GM19023 (cell line): Measurements from ENCODE around the gene P2RY8.
"Not testable (repeated sequence)": the region's sequence is repeated elsewhere in the genome, so short reads cannot be mapped to it uniquely, and the experiment has no call there.

Experiments
- ATAC-seq: cut with Tn5 transposase; IDR thresholded peaks from one replicate; pipeline ENCODE4 v1.9.1; 2021; ENCODE audit warnings: mild to moderate bottlenecking, moderate library complexity; ENCODE audit not compliant: unreplicated experiment

Gene P2RY8

GRCh38 chrX:1521459-1521956, 15.5 kb downstream of the P2RY8 start:
- peak; percentile 84 for ATAC-seq

DNA sequence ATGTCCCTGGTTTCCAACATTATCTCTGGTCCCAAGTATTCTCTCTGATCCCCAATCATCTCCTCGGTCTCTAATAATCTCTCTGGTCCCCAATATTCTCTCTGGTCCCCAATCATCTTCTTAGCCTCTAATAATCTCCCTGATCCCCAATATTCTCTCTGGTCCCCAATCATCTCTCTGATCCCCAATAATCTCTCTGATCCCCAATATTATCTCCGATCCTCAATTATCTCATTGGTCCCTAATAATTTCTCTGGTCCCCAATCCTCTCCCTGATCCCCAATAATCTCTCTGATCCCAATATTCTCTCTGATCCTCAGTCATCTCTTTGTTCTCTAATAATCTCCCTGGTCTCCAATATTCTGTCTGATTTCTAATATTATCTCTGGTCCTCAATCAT, 16.6 kb downstream of the P2RY8 start:
- ATAC-seq, result no peak

- no peak for ATAC-seq
Observed at GRCh38 chrX:1519022-1519497, 17.9 kb downstream of the P2RY8 start.

DNA sequence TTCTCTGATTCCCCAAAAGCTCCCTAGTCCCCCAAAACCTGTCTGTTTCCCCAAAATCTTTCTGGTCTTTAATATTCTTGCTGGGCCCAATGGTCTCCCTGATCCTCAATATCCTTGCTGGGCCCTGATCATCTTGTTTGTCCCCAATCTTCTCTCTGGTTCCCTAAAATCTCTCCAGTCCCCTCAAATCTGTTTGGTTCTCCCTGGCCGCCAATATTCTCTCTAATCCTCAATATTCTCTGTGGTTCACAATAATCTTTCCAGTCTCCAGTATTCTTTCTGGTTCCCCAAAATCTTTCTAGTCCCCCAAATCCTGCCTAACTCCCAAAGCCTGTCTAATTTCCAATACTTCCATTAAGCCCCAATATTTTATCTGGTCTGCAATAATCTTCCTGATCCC, 18.5 kb downstream of the P2RY8 start:
- ATAC-seq, result no peak

DNA sequence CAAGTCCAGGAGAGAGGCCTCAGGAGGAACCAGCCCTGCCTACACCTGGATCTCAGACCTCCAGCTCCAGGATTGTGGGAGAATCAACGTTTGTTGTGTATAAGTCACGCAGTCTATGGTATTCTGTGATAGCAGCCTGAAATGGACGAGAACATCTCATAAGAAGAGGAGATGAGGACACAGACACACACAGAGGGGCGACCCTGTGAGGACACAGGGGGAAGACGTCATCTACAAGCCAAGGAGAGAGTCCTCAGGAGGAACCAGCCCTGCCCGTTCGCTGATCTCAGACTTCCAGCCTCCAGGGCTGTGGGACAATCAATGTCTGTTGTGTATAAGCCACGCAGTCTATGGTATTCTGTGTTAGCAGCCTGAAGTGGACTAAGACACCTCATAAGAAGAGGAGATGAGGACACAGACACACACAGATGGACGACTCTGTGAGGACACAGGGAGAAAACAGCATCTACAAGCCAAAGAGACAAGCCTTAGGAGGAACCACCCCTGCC, 20.3 kb downstream of the P2RY8 start:
- no peak for ATAC-seq

DNA sequence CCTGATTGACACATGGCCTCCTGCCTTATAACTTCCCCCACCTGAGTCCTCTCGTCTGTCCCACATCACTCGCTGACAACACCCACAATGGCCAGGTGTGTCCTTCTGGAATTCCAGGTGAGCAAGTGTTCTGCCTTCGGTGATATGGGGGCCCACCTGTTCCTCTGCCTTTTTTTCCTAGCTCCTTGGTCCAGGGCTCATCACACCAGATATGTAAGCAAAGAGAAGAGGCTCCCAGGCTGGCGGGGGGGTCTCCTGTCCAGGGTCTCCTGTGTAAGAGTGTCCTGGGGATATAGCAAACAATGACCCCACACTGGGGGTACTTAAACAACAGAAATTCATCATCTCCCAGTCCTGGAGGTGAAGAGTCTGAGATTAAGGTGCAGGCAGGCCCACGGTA, 25.2 kb downstream of the P2RY8 start:
- no peak for ATAC-seq

DNA sequence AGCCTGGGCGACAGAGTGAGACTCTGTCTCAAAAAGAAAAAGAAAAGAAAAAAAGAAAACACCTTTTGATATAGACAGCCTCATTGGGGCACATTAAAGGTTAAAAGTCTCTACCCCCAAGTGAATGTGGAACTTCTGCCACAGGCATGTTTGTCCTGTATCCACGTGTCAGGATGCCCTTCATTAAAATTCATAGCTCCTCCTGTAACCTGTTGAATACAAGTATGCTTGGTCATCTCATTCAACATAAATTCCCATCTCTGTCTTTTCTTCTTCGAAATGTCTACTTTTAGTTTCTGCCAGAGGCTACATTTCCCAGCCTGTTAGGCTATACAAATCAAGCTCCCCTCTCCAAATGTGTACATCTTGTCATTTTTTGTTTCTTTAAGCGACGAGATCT, 25.8 kb downstream of the P2RY8 start:
- ATAC-seq, result no peak

- peak; percentile 75 for ATAC-seq
Observed at GRCh38 chrX:1507511-1508463, 29.2 kb downstream of the P2RY8 start.

- no peak for ATAC-seq
Observed at GRCh38 chrX:1506916-1507315, 30.1 kb downstream of the P2RY8 start.

GRCh38 chrX:1502853-1503252, 34.1 kb downstream of the P2RY8 start:
- no peak for ATAC-seq

DNA sequence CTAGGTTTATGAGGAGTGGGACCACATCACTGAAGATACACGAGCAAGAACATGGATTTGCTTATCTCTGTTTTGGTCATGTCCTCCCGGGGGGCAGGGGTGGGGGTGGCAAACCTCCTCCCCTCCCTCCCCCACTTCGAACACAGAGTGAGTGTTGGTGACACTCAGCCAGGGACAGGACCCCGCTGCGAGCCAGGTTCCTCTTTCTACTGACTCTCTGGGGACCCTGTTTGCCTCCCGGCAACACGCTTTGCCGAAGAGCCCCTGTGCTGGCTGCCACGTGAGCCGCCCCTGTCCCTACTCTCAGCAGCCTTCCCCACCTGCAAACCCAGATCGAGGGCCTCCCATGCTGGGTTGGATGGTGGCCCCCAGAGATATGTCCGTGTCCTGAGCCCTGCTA, 34.7 kb downstream of the P2RY8 start:
- peak; percentile 48 for ATAC-seq

GRCh38 chrX:1500701-1501624, 36.0 kb downstream of the P2RY8 start:
- ATAC-seq, result peak; percentile 53

- no peak for ATAC-seq
Observed at GRCh38 chrX:1496076-1496475, 40.9 kb downstream of the P2RY8 start.

DNA sequence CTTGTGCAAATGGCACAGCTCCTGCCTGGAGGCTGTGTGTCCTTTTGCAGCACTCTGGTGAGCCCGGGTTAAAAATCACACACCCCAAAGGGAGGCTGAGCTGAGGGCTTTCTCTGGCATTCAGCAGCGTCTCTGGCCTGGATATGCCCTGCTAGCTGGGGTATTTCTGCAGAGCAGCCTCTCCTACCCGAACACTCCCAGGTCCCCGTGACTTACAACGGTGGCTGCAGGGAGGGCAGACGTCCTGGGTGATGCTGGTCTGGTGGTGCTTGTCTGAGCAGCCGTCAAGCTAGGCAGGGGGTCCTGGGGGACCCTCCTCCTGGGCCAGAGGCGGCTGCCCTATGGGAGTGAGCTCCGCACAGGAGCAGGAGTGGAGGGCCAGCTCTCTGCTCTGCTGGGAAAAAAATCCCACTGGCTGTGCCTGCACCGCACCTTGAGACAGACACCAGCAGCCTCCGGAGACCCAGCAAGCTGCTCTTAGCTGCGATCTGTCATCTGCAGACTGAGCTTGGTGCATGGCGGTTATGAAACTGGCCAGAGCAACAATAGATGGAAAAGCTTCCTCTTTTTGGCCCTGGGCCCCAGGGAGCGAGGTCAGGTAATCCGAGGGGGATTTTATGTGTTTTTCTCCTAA, 43.0 kb downstream of the P2RY8 start:
- ATAC-seq, result peak; percentile 44

DNA sequence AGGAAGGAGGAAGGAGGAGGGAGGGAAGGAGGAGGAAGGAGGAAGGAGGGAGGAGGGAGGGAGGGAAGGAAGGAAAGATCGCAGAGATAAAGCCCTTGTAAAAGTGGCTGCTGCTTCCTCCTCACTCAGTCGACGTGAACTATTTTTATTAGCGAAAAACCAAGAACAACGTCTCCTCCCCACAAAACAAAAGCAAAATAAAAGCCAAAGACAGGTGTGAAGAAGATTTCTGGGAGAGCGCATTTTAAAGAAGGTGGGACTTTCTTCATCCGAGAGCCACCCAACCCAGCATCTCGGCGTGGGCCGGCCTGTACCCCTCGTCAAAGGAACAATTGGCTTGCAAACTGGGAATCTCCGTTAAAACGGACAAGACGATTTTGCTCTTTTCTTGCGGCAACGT, 43.6 kb downstream of the P2RY8 start:
- ATAC-seq, result peak; percentile 2

DNA sequence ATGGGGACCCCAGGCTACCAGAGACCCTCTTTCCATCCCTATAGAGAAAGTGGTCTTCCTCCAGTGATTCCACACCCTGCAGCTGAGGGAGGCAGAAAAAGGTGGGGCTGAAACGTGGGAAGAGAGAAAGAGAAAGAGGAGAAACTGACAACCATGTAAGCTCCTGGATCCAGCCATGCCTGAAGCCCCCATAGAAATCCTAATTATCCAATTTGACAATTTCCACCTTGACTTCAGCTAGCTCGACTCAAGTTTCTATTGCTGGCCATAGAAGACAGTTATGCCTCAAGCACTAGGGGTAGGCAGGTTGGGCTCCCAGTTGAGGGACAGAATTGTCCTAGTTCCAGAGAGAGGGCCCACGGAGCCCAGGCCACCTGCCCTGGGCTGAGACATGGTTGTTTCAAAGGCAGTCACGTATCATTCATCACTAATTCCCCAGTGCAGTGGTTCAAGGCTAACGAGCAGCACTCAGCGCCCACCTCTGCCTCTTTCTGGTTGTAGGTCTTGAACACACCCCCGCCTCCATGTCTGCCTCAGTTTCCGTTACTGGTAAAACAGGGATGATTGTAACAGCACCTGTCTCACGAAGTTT, 44.5 kb downstream of the P2RY8 start:
- ATAC-seq, result no peak

DNA sequence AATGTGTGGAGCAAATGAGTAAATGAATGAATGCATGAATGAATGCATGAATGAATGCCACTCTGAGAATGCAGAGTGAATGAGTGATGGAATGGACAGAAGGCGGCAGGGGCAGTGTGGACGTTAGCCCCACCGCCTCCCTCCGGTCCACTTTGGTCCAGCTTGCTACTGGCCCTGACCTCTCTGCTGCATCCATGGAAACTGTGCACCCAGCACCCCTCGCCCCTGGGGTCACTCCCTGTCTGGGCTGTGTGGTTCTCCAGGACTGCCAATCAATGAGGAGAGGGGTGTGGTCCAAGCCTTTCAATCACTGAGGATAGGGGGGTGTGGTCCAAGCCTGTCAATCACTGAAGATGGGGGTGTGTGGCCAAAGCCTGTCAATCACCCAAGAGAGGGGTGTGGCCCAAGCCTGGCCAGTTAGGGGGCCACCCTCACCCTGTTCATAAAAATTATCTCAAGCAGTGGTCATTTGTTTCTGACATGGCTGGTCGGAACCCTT, 45.1 kb downstream of the P2RY8 start:
- ATAC-seq, result peak; percentile 77

GRCh38 chrX:1491248-1491647, 45.7 kb downstream of the P2RY8 start:
- ATAC-seq, result not testable (repeated sequence)

GRCh38 chrX:1490723-1491122, 46.3 kb downstream of the P2RY8 start:
- not testable (repeated sequence) for ATAC-seq

DNA sequence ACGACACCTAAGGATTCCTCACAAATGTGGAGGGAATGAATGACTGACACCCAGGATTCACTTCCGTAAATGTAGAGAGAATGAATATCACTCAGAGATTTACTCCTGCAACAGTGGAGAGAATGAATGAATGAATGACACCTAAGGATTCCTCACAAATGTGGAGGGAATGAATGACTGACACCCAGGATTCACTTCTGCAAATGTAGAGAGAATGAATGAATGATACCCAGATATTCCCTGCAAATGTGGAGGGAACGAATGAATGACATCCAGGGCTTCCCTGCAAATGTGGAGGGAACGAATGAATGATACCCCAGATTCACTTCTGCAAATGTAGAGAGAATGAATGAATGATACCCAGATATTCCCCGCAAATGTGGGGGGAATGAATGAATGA, 47.6 kb downstream of the P2RY8 start:
- ATAC-seq, result not testable (repeated sequence)
